Activated T-helper 1 cell treated with Interleukin-2 at 50 U/mL for 16 hours (primary cell): ENCODE results near the gene MAD1L1.

ENCODE experiments used
- DNase-seq: peaks from one replicate; pipeline ENCODE4 v3.0.0-alpha.2; 2020; ENCODE audit warnings: low read depth

Gene MAD1L1

DNA sequence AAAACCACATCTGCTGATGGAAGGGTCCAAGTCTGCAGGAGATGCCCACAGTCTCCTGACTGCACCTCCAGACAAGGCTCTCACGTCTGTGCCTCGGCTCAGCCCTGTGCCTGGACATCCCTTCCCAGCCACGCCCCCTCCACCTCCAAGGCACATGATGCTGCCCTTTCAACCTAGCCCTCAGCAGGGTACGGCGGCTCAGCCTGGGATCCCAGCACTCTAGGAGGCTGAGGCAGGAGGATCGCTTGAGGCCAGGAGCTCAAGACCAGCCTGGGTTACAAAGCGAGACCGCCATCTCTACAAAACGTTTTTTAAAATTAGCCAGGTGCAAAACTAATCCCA, 14.3 kb downstream of the MAD1L1 start:
- no peak for DNase-seq

DNA sequence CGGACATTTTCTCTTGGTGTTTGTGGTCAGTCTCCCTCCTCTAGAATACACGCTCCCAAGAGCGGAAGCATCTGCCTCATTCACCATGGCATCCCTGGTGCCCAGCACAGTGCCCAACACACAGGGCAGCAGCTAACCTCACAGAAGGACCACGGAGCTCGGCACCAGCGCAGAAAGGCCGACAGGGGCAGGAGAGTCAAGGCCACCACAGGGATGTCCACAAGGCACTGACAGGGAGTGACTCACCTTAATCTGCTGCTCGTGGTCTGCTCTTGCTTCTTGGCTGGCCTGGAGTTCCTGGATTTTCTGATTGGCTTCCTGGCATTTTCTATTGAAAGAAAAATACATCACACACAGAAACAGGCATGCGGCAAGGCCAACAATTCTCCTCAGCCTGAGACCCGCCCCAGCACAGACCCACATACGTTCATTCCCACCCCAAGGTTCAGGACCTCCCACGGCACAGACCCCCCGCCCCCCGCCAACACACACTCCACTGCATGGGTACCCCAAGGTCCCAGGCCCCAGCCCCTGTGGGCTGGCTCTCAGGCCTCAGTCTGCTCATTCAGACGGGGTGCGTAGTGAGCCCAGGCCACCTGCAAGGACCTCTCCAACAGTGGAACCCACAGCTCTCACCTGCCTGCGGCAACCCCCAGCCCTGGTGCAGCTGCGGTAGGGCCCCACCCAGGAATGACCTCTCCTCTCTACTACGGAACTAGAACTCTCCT, 14.9 kb downstream of the MAD1L1 start:
- no peak for DNase-seq

DNA sequence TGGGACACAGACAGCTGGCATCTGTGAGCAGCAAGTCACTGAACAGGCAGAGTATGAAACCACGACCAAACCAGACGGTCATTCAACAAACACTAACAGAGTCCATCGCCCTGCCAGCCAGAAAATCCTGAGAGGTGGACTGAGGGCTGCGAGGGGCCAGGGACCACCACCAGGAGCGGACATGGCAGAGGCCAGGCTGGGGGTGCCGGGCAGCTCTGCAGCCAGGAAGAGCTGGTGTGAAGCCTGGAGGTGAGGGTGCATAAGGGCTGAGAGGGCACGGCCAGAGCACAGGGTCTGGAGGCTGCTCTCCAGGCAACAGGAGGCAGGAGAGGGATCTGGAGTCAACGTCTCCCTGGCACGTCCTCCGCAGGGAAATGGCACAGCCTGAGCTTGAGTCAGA, 15.5 kb downstream of the MAD1L1 start:
- no peak for DNase-seq

DNA sequence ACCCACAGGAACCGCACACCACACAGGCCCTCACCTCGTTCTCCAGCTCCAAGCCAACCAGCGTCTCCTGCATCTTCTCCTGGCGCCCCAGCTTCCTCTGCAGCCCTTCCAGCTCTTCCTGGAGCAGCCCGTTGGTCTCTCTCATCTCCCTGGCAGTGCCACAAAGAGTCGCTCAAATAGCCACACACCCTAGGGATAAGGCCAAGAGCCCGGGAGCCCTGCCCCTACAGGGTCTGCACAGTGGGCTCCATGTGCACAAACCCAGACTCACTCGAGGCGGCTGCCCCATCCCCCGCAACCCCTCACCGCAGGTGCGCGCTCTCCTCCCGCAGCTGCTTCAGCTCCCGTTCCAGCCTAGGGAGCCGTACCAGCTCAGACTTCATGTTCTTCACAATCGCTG, 16.9 kb downstream of the MAD1L1 start:
- no peak for DNase-seq

DNA sequence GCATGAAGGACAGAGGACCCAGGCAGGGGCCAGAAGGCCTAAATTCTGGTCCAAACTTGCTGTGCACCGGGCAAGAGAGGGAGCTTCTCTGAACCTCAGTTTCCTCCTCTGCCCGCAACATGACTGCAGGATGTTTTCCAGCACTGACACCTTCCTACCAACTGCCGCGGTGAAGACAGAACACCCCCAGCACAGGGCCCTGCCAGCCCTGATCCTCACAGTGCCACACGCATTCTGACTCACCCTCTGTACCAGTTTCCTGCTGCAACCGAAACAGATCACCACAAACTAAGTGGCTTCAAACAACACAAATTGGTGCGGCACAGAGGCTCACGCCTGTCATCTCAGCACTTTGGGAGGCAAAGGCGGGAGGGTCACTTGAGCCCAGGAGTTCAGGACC, 18.1 kb downstream of the MAD1L1 start:
- no peak for DNase-seq

DNA sequence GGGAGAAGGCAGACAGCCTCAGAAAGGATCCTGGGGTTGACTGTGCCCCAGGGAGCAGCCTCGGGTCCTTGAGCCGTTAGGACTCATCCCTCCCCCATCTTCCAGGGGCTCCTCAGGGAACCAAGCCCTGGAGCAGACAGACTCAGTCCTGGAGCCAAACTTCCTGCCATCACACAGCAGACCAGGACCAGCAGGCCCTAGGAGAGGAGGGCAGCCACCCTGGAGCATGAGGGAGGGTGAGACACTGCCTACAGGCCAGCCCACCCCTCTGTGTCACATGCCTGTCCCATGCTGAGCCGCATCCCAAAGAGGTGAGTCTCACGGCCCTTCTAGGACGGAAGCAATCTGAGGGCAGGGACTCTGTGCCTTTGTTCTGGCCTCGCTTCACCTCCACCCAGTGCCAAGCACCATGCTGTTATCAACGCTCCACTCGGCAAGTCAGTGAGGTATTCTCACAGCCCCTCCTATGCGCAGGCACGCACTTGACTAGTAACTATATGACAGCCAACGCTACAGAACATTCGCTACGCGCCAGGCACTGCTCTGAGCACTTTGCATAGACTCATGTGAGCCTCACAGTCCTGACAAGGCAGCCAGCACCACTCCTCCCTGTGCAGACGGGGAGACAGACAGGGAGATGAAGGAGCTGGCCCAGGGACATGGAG, 19.1 kb downstream of the MAD1L1 start:
- DNase-seq = no peak

DNA sequence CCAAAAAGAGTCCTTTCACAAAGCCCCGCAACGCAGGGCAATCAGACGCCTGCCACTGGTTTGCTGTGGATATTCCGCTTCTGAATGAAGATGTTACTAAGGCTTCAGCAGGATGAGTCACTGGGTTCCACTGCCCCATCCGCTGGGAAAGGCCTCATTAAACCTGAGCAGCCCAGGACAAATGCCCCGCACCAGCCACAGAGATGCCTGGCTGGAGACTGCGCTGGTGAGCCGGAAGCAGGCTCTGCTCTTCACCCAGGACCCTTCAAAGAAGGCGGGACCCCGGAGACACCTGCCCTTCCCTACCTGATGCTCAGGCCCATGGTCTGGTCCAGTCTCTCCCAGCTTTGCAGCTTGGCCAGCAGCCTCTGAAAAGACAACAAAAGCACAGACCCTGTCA, 19.8 kb downstream of the MAD1L1 start:
- DNase-seq = no peak

DNA sequence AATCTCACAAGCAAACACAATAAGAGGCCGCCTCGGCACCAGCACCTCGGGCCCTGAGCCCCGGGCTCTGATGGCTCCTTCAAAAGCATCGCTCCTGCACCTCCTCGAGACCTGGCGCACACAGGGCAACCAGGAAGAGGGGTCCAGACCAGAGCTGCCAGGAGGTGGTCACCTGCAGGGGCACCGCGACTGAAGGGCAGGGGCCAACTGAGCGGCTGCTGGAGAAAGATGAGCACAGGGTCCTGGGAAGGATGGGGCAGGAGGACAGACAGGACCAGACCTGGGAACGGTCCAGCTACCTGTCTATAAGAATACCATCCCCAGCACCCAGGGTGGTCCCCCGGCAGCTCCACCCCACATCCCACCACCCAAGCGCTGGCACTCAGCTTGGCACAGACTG, 20.8 kb downstream of the MAD1L1 start:
- no peak for DNase-seq

DNA sequence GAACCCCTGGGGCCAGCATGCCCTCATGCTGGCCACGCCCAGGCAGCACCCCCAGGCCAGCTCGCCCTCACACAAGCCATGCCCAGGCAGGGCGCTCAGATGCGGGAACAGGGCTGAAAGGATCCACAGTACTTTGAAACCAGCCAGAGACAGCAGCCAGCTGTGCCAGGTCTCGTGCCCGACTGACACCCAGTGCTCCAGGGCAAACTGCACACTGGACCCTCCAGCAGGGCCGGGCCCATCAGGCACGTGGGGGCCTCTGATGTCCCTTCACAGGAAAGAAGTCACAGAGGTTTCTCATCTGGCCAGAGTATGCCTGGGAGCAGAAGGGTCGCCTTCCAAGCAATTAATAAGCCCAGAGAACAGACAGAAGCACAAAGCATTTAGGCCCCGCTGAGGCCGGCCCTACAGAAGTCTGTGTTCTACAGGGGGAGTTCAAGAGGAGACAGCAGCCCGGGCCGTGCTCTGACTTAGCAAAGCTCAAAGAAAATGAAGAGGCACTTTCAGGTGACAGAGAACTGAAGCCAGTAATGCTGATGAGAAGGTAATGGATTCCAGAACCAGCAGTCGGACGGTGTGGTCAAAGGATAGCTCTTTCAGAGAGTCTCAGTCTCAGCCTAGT, 21.4 kb downstream of the MAD1L1 start:
- DNase-seq = no peak

DNA sequence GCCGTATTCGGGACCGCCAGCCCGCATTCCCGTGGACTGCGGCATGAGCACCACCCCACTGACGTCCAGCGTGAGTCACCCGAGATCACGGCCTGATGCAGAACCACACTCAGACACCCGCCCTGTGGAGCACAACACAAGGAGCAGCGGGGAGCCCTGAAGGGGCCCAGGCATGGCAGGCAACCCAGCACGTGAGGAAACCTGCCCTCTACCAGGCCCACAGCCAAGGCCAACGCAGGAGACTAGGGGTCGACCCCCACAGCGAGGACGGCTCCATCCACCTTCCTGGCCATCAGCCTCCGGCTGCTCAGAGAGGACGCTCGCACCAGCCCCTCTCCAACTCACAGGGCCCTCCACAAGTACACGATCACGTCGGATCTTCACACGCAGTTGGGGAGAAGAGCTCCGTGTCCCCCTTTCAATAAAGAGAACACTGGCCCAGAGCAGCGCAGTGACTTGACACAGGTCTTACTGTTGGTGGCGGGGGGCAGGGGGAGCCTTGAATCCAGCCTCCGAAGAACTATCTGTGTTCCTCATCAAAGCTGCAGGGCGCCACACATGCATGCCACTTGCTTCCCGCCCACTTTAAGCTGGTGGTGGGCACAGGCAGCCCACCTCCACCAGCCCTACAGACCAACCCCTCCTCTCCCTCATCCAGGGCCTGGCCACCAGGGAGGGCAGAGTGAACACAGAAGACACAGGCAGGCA, 22.0 kb downstream of the MAD1L1 start:
- DNase-seq = no peak

DNA sequence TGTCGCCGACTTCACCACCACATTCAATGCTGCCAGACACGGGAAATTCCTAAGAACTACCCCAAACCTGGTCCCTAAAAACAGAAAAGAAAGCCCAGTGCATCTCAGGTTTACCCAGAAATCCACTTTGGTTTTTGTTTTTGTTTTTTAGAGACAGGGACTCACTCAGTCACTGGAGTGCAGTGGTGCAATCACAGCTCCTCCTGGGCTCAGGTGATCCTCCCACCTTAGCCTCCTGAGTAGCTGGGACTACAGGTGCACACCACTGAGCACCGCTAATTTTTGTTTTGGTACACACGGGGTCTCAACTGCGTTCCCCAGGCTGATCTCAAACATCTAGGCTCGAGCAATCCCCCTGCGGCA, 22.8 kb downstream of the MAD1L1 start:
- no peak for DNase-seq

DNA sequence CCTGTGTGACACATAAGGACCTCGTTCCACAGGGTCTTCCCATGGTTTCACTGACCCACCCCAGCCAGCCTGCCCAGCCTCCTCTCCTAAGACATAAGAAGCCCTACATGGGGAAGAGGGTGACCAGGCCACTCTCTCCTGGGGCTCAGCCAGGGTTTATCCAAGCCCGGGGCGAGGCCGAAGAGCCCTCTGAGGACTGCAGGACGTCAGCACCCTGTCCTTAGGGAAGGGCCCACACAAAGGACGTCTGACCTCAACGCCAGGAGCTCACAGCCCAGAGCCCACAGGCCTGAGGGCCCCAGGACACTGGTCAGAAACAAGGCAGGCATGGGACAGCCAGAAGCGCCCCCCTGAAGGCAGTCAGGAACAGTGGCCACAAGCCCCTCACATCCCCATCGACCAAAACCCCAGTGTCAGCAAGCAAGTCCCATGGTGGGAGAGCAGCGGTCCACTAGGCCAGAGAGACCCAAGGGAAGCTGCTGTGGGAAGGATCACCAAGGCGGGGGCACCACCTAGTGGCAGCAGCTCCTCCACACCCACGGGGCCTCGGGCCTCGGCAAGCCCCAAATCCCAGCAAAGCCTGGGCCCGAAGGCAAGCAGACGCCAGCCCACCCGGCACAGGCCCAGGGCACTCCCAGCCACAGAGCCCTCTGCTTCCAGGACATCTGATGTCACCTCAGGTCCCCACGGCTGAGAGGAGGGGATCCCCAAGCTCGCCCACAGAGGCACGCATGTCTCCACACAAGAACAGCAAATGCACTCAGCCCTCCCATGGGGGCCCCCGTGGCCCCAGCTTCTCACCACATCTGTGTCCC, 23.4 kb downstream of the MAD1L1 start:
- no peak for DNase-seq

DNA sequence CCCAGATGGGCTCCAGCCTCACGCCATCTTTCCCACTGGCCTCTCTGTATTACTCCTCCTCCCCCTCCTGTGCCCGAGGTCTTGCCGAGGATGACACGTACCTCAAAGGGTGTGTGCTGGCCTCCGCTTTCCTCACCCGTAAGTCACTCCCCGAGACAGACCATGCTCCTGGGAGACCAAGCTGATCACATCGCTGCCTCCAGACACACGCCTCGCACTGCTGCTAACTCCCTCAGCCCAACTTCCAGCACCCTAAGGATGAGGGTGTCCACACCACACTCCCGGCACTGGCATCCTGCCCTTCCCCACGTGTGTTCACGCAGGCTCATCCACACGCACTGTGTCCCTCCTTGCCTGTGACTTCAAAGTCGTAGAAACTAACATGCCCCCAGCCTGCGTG, 24.0 kb downstream of the MAD1L1 start:
- no peak for DNase-seq

DNA sequence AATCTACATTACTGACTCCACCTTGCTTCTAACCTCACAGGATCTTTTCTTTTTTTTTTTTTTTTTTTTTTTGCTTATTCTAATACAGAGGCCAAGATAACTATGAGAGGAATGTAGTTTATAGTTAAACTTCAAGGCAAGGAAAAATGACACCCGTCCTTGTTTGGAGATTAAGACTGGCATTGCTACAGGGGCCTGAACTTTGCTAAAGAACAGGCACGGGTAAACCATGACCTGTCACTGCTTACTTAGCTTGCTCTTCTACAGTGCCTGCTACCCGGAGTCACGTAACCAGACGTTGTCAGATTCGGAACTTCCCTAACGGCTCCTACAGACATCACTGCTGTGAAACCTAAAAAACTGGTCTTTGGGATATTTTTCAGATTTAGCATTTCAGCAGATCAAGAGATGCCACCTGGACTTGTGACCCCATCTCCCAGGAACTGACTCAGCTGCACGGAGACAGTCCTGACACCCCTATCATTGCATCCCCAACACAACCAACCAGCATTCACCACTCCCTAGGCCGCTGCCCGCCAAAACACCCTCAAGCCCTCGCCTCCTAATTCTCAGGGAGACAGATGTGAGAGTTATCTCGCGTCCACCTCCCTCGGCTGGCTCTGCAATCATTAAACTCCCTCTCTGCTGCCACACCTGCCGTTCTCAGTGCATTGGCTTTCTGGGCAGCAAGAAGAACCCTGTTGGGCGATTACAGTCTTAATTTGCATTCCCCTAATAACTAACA, 27.5 kb downstream of the MAD1L1 start:
- no peak for DNase-seq

DNA sequence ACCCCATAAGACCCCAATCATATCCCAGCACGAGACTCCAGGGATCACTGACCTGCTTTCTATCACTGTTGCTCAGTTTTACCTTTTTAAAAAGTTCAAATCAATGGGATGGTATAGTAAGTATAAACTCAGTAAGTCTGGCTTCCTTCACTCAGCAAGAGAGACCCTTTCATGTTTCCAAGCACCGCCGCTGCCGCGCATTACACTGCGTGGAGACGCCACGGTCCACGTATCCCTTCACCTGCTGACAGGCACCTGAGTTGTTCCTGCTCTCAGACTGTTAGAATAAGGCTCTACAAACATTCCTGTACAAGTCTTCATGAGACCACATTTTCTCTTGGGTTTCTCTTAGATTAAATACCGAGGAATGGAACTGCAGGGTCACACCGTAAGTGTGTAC, 28.3 kb downstream of the MAD1L1 start:
- no peak for DNase-seq

DNA sequence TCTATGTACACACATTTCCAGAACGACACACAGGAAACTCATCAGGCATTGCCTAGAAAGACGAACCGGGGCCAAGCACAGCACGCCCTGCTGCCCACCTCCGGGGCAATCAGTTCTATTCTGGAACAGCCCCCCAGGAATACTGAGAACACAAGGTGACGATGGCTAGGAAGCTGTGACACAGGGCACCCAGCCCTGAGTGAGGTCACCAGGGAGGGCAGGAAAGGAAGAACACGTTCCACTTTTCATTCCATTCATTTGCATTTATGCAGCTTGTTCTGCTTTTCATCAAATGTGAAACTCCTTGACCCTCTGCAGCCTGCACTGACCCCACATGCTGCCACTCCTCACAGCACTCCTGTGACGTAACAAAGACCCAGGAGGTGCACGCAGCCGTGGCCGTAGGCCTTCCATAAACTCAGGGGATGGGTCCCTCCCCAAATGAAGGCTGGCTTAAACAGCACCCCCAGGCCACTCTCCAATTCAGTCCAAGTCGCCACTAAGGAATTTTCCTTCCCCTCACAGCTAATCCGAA, 28.9 kb downstream of the MAD1L1 start:
- DNase-seq = no peak

DNA sequence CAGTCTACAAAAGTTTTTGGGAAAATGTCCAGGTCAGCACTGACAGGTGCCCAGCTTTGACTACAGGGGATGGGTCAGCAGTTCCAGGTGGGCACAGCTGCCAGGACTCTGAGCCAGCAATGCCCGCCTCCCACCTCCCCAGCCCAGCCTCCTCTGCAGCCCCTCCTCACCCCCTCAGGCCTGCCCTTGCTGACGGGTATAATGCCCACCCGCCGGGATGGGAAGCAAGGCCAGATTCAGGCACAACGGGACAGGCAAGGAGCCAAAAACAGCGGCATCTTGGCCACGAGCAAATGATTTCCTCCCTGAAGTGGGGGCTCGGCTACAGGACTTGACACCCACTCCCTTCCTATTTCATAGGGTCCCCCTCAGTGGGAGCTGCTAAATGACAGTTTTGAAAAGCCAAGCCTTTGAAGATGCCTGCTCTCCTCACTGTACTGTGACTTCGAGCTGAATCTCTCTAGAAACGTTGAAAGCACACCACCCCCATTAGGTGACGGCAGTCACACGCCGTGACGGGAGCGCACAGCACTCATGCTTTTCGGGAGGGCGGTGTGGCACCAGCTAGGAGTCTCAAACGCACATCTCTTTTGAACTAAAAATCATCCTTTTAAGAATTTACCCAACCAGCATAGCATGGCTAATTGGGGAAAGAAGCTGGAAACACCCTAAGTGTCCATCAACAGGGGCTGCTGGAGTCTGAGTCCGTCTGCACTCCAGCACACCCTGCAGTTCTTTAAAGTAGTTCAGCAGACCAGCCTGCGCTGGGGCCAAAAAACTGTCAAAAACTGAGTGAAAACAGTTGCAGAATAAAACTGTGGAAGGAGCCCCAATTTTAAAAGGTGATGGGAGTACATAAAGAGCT, 29.6 kb downstream of the MAD1L1 start:
- no peak for DNase-seq

DNA sequence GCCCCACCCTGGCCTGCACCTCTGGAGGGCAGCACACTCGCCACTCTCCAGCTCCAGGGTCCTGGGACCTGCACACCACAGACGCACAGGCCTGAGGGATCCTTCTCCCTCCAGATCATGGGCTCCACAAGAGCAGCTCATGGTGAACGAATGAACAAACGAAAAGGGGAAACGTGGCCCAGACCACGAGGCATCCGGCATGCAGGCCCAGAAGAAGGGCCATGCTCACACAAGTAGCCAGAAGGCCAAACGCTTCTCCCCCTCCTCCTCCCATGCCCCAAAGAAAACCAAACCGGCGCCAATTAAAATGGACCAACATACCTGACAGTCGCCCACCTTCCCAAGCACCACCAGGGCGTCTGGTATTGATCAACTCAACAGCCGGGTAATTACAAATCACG, 30.4 kb downstream of the MAD1L1 start:
- no peak for DNase-seq

DNA sequence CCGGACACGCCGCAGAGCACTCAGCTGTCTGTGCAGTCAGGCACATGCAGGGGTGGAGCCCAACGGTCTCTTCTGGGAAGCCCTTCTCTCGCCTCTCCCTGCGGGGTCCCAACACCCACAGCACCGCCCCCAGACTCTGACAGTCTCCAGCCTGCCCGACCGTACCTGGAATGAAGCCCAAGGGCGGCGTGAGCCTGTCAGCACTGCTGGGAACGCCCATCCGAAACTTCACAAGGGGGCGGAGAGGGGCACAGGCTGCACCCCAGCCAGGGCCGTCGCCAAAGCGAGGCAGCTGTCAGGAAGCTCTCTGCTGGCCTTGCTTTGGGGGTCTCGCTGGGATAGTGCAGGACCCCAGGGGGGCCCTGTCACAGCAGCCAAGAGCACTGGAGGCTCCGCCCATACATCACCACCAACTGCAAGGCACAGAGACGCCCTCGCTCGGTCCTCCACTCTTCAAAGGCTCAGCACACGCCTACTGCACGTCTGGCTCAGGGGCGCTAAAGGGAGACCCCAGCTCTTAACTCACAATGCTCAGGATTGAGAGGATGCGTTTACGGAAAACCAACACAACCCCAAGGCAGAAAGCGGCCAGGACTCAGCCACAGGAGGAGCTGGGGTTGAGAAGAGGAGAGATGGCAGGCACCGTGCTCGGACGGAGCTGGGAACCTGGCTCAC, 30.9 kb downstream of the MAD1L1 start:
- no peak for DNase-seq

DNA sequence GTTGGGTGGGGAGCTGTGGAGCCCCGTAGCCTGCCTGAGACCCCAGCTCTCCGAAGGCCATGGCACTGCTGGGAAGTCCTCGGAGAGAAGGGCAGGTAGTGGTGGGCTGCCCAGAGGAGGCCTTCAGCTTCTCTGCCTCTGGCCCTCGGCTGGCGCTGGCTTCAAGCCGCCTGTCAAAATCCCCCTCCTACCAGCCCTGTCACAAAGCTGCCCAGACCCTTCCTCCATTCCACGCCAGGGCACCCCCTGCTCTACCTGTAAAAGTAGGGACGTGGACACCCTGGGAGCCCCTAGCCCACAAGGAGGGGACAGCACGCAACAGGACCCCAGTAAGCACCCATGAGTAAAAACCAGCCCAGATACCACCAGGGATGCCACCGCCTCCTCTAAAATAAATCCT, 31.6 kb downstream of the MAD1L1 start:
- DNase-seq = no peak
